ENCODE data around the gene MACROD2.

The MACROD2 gene

DNA sequence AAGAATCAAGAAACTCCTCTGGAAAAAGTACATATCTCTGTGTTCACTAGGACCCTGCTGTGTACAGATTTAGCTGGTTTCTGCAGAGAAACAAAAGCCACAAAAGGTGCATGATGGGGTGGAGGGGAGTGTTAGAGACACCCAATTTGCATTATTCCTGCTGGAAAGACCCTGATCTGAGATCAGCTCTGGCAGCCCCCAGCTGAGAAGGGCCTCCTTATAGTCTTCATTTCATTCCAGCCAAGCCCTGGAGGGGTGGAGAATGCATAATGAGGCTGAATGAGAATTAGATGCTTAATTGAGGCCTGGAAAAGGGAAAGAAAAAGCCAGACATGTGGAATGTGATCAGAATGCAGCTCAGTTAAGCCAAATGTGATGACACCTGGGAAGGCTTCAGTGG lies 2032.4 kb downstream of the MACROD2 start:
- no peak for DNase-seq

- no peak for DNase-seq
These were observed 2033.6 kb downstream of the MACROD2 start for GRCh38 chr20:16028923-16029322.

- no peak for DNase-seq
These were observed 2034.9 kb downstream of the MACROD2 start for GRCh38 chr20:16030253-16030652.

DNA sequence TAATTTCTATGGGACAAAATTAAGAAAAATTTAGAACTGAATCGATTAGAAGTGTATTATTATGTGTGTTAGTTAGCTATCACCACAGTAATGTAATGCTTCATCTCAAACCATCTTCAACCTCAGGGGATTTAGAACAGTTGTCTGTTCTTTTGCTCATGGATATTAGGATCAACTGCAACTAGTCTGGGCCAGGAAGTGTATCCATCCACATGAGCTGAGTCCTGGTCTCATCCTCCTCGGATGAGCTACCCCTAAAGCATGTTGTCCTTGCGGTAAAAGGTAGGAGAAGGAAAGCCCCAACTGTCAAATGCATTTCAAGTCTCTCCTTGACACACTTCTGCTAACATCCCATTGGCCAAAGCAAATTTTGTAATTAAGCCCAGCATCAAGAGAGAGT lies 2040.3 kb downstream of the MACROD2 start:
- no peak for DNase-seq

GRCh38 chr20:16036331-16036730 lies 2041.0 kb downstream of the MACROD2 start:
- no peak for DNase-seq

DNA sequence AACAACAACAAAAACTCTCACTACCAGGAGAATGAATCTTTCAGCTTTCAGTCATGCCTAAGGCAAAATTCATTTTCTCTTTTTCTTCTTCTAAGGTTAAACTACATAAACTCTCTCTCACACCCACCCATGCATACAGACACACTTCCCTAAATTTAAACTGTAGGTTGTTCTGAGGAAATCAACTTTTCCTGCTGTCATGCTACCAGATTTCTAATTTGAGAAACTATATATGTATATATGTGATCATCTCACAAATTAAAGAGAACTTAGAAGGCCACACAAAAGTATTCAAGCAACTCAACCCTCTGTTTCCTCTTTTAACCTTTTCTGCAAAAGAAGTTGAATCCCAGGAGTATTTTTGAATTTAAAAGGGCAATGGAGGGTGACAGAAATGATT lies 2045.4 kb downstream of the MACROD2 start:
- no peak for DNase-seq

DNA sequence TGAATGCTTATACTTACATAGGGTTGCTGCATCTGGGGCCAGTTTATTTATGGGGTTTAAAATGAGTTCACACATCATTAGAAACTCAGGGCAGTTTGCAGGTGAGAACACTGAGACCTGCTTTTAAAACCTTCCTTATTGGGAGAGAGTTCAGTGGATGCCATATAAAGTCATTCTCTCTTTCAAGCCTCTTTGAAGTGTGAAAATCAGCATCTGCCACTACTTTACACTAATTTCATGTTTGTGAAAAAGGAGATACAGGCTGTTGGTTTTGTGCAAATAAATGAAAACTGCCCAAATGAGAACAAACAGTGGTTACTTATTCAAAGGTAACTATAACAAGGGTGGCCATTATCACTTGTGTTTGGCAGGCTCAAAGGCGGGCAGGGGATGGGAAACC lies 2047.4 kb downstream of the MACROD2 start:
- DNase-seq = no peak

DNA sequence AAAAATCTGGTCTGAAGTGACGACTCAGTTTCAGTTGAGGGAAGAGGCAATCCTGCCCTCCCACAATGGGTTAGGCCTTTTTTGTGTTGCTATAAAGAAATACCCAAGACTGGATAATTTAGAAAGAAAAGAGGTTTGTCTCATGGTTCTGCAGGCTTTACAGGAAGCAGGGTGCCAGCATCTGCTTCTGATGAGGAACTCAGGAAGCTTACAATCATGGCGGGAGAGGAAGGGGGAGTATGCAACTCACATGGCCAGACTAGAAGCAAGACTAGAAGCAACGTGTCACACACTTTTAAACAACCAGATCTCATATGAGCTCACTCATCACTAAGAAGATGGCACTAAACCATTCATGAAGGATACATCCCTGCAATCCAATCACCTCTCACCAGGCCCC lies 2048.6 kb downstream of the MACROD2 start:
- no peak for DNase-seq

DNA sequence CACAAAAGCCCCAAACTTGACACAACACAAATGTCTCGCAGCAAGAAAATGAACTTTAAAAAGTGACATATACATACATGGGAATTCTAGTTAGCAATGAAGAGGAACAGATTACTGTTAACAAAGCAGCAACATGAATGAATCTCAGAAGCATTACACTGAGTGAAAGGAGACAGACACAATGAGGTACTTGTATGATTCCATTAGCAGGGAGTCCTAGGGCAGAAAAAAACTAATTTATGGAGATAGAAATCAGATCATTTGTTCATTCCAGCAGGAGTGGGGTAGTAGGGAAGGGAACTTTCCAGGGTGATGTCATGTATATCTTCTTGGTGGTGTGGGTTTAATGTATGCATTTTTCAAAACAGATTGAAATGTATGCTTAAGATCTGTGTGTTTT lies 2053.6 kb downstream of the MACROD2 start:
- DNase-seq = no peak

DNA sequence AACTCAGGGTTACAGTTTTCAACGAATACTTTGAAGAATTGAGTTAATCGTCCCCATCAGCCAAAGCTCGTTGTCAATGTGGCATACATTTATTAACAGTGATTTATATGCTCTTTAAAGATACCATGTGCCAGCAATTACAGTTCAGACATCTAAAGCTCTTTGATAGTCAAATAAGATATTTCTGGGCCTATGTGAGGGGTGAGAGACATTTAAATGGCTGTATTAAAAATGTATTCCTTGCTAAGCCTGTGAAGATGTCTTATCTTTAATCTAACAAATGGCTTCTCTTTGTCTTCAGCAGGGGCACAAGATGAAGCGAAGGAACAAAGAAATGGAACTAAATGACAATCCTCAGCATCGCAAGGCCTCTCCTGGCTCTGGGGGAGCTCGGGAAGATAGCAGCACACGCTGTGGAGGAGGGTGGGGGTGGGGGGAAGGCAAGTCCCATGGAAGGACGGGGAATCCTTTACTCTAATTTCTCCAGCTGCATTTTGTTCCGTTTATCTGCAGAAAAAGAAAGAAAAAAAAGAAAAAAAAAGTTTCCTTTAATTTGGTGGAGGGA lies 2054.3 kb downstream of the MACROD2 start:
- DNase-seq = no peak

GRCh38 chr20:16050366-16050765 lies 2055.1 kb downstream of the MACROD2 start:
- no peak for DNase-seq

- DNase-seq = no peak
These were observed 2056.7 kb downstream of the MACROD2 start for GRCh38 chr20:16051968-16052367.

DNA sequence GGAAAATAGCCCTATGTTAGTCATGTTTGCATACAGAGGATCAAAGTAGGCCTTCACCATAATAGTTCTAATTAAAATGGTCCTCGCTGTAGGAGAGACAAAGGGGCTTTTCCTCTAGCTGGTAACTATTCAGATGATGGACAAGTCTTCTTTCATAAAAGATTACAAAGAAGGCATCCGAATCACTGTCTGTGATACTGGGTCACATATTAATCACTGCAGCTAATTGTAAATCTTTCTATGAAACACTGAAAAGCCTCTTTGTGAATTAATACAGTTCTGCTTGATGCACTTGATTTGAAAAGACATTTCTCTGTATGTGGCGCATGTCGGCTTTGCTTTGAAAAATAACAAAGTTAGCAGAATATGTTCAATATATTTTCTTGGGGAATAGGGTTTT lies 2057.1 kb downstream of the MACROD2 start:
- no peak for DNase-seq

DNA sequence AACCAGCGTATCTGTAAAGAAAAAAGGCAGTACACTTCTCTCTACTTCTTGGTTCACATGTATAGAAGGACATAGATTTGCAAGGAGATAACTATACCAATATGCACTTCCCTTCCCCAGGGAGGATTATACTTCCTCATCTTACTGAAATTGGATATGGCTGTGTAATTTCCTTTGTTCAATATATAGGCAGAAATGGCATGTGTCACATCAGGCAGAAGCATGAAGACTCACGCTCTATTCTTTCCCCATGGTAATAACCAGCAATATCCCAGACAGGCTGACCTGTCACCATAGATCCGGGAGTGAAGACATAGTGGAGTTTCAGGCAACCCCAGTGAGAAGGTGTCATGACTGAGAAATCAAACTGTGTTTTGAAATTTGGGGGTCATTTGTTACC lies 2059.7 kb downstream of the MACROD2 start:
- DNase-seq = no peak

GRCh38 chr20:16057651-16058050 lies 2062.3 kb downstream of the MACROD2 start:
- DNase-seq = no peak

GRCh38 chr20:16058268-16058667 lies 2063.0 kb downstream of the MACROD2 start:
- DNase-seq = no peak

DNA sequence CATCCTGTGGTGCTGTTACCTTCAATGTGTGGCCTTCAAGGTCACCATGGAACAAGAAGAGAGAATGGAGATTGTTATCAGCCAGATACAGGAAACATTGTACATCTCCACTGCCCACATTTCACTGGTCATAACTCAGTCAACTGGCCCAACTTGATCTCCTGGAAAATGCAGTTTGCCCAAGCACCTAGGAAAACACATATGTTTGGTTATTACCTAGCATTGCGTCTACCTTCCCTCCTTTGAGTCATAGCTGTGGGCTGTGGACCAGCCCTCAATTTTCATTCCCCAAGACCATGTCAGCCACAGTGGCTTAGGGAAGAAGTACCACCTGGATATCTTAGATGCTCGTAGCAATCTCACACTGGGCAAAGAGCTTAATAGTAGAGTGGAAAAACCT lies 2064.5 kb downstream of the MACROD2 start:
- no peak for DNase-seq

GRCh38 chr20:16061351-16061750 lies 2066.0 kb downstream of the MACROD2 start:
- DNase-seq = no peak

DNA sequence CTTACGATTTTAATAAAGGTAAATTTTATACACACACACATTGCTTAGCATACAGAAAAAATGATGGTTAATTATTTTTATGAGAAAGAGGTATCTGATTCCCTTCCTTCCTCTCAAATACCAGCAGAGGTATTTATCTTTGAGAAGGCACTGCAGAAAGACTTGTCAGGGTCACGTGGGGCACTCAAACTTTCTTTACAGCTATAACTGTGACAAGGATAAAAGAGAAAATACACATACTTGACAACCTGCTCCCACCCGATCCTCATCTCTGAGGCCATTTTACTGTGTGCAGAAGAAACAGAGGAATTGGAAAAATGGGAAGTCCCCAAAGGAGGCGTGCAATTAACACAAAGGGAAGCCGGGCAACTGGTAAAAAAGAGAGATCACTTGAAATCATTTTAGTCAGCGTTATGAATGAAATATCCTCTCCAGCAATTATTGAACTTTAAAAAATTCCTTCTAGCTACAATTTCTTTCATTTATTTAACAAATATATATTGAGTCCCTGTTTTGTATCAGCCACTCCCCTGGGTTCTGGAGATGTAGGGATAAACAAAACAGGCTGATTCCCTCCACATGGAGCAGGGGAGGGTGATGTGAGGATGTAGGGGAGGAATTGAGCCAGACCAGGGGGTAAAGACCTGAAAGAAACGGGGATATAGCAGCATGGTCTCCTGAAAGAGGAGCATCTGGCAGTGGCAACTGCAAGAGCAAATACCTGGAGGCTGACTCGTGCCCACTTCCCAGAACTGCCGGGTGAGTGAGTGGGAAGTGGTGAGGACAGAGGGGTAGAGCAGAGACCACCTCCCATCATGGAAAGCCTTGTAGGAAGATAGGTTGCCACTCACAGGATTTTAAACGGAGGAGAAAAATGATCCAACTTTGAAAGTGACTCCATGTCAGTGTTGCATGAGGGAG lies 2067.6 kb downstream of the MACROD2 start:
- no peak for DNase-seq

DNA sequence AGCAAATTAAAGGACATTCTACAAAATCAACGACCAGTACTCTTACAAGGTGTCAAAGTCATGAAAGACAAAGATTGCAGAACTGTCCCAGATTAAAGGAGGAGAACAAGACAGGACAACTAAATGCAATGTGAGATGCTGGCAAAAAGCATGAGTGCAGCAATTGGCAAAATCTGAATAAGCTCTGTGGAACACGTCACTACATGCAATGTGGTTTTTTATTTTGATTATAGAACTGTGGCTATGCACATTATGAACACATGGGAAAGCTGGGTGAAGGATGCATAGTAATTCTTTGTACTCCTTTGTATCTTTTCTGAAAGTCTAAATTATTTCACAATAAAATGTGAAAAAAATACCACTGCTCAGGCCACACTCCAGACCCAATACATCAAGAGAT lies 2068.6 kb downstream of the MACROD2 start:
- DNase-seq = no peak

- DNase-seq = no peak
These were observed 2069.8 kb downstream of the MACROD2 start for GRCh38 chr20:16064989-16065707.

DNA sequence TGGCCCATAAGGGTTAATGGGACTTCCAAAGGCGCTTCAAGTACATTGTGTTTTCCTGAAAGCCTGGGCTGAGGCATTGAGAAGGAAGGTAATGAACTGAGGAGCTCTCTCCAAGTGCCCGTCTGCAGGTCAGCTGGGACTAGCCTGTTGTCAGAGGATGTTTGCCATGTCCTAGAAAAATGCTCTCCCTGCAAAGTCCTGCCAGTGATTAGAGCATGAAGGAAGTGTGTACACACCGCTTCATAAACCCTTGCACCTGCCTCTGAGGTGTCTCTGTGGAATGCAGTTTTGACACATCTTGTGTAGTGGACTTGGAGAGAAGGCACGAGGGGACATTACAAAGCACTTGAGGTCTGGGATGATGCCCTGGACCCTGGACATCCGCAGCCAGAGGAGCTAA lies 2071.3 kb downstream of the MACROD2 start:
- DNase-seq = no peak

DNA sequence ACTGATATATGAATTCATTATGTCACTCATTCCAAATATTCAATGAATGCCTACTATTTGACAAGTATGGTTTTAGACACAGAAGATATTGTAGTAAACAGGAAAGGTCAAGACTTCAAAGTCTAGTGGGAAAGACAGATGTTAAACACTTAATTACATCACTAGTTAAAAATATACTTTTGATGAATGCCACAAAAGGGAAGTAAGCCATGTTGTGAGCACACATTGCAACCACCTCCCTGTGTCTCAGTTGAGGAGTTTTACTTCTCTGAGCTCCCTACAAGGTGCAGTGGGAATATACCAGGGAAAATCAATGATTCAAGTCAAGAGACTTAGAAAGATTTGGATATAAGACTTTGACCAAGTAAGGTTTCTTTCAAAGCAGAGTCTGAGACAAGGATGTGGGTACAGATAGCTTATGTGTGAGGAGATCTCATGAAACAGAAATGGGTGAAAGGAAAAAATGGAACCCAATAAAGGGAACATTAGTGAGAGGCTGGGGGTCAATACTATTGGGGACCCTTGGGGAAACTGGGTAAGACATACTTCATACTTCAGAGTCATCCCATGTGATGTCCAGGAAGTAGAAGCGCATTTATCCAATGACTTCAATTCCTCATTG lies 2074.2 kb downstream of the MACROD2 start:
- no peak for DNase-seq

DNA sequence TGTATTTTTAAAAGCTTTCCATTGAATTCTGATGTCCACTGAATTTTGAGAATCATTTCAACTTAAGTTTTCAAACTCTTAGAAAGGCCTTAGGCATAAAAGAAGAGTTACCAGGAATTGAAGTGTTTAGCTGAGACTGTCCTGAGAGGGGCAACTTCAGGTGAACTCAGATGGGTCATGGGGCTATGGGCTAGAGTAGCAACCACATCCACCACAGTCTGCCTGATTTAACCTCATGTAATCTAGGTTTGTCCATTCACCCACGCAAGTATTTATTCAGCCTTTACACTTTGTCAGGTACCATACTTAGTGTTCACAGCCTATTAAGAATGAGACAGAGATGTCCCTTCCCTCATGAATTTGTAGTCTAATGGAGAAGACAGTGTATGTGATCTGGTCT lies 2076.9 kb downstream of the MACROD2 start:
- no peak for DNase-seq

Data from stimulated activated CD4-positive, alpha-beta T cell treated with anti-CD3 and anti-CD28 coated beads, Interleukin-12 subunit alpha, Interleukin-12 subunit beta, amount 100 ng/mL, for 4 hours (primary cell).